H1 (cell line): ENCODE measurements around the gene GANAB.

Experiments
- CBX8 ChIP-seq: fragments of 300-800, 300-1000 bp; sonication (generic); IDR thresholded peaks from 2 replicates; pipeline ENCODE4 v1.7.1; 2016; ENCODE audit warnings: low read depth, low read length, borderline replicate concordance
- CHD1 ChIP-seq: IDR thresholded peaks from 2 replicates; pipeline ENCODE4 v1.6.1; 2012; ENCODE audit warnings: low read depth, low read length, improper control_type of control experiment
- CTCF ChIP-seq, 3 experiments: IDR thresholded peaks; 1 replicate in 2 of 3; 2 replicates in 1 of 3; pipeline versions ENCODE4 v1.5.1 to v1.6.1; 2011; ENCODE audit warnings: low read length in 3 of 3, mild to moderate bottlenecking in 3 of 3, inconsistent platforms in 2 of 3, low read depth in 1 of 3, moderate library complexity in 1 of 3; ENCODE audit not compliant: insufficient read depth in 1 of 3; ENCODE audit errors: control extremely low read depth in 1 of 3
- EZH2 ChIP-seq: fragments of 200-600 bp; sonication (generic); IDR thresholded peaks from 2 replicates; pipeline ENCODE4 v1.7.1; 2012; ENCODE audit warnings: low read depth, mild to moderate bottlenecking, moderate library complexity, low read length, inconsistent platforms; ENCODE audit not compliant: severe bottlenecking
- JUND ChIP-seq: IDR thresholded peaks from 2 replicates; pipeline ENCODE4 v1.6.1; 2011; ENCODE audit warnings: mild to moderate bottlenecking, improper control_type of control experiment, low read length
- POLR2A ChIP-seq, 2 experiments: IDR thresholded peaks; 1 replicate in 1 of 2; 2 replicates in 1 of 2; pipeline ENCODE4 v1.6.1; 2011; ENCODE audit warnings: low read depth in 2 of 2, low read length in 2 of 2, mild to moderate bottlenecking in 2 of 2; ENCODE audit errors: control extremely low read depth in 1 of 2
- POLR2AphosphoS5 ChIP-seq: IDR thresholded peaks from 2 replicates; pipeline ENCODE4 v1.6.1; 2011; ENCODE audit warnings: low read depth, low read length
- RFX5 ChIP-seq: IDR thresholded peaks from 2 replicates; pipeline ENCODE4 v1.6.1; 2011; ENCODE audit warnings: low read depth, low read length, improper control_type of control experiment, borderline replicate concordance
- SIN3A ChIP-seq, 2 experiments: IDR thresholded peaks in 1 of 2; conservative IDR thresholded peaks in 1 of 2; 2 replicates each; pipeline ENCODE4 v1.6.1; 2011 to 2012; ENCODE audit warnings: low read length in 2 of 2, improper control_type of control experiment in 1 of 2, low read depth in 1 of 2, mild to moderate bottlenecking in 1 of 2
- SP1 ChIP-seq: IDR thresholded peaks from 2 replicates; pipeline ENCODE4 v1.6.1; 2011; ENCODE audit warnings: low read depth, low read length
- SRF ChIP-seq: IDR thresholded peaks from 2 replicates; pipeline ENCODE4 v1.6.1; 2011; ENCODE audit warnings: mild to moderate bottlenecking, low read depth, low read length, moderate library complexity

- TF ChIP-seq POLR2AphosphoS5 (no peak), CTCF (IDR thresholded peaks at IDR 0.05; ENCODE audit: control extremely low read depth in 1 of 3, insufficient read depth in 1 of 3, low read depth in 1 of 3, low read length in 3 of 3) (no peak), SIN3A (conservative IDR thresholded peaks at IDR 0.05 in 1 of 2, IDR thresholded peaks at IDR 0.05 in 1 of 2; ENCODE audit: low read depth in 1 of 2, low read length in 2 of 2) (no peak; a peak in 1 of 4 replicates), POLR2A (IDR thresholded peaks at IDR 0.05; ENCODE audit: control extremely low read depth in 1 of 2, low read depth in 2 of 2, low read length in 2 of 2) (no peak), SRF (no peak), EZH2 (no peak), JUND (no peak), SP1 (no peak), RFX5 (no peak), CHD1 (no peak), CBX8 (no peak)
These were observed 25.3 kb downstream of the GANAB start for GRCh38 chr11:62621027-62621566.
